DOHH2 (cell line): ENCODE data around the gene RNF17.

ENCODE experiments used
- EZH2phosphoT487 ChIP-seq: fragments of 200-600 bp; sonication (generic); IDR thresholded peaks from 2 replicates; pipeline ENCODE4 v1.6.1; 2017; ENCODE audit warnings: borderline replicate concordance, mild to moderate bottlenecking, antibody characterized with exemption, low read length, moderate library complexity, mixed read lengths
- TF ChIP-seq, protein P1 (sequence below): fragments of 200-600 bp; sonication (generic); IDR thresholded peaks from one replicate; pipeline ENCODE4 v1.5.1; 2014; ENCODE audit warnings: antibody characterized with exemption, mild to moderate bottlenecking, low read depth, low read length; ENCODE audit not compliant: poor library complexity, severe bottlenecking

DNA sequence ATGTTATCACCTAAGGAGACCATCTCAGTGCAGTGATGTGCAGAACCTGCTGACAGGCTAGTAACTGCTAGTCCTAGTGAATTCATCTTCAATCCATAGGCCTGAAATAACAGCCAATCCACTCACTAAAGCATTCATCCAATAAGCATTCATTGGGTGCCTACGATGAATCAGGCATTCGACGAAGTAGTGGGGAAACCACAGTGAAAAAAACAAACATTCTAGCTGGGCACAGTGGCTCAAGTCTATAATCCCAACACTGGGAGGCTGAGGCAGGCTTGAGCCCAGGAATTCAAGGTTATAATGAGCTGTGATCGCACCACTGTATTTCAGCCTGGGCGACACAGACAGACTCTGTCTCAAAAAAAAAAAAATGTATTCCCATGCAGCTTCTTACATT, 135.6 kb downstream of the RNF17 start:
- TF ChIP-seq, protein P1, sequence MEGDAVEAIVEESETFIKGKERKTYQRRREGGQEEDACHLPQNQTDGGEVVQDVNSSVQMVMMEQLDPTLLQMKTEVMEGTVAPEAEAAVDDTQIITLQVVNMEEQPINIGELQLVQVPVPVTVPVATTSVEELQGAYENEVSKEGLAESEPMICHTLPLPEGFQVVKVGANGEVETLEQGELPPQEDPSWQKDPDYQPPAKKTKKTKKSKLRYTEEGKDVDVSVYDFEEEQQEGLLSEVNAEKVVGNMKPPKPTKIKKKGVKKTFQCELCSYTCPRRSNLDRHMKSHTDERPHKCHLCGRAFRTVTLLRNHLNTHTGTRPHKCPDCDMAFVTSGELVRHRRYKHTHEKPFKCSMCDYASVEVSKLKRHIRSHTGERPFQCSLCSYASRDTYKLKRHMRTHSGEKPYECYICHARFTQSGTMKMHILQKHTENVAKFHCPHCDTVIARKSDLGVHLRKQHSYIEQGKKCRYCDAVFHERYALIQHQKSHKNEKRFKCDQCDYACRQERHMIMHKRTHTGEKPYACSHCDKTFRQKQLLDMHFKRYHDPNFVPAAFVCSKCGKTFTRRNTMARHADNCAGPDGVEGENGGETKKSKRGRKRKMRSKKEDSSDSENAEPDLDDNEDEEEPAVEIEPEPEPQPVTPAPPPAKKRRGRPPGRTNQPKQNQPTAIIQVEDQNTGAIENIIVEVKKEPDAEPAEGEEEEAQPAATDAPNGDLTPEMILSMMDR = no peak
- no peak for TF ChIP-seq EZH2phosphoT487
